ENCODE data around the gene TRMT6. TPM values are rescaled to one million over a fixed set of nuclear protein-coding genes. Genes with fewer than 3 reads are reported as not detected.
A peak's percentile ranks its signal among the peaks of the same experiment; 100 is the strongest.

The TRMT6 gene
- polyA plus RNA-seq, 1 of the 3 experiments (the other 2 are of a cell fraction) = 16.1 TPM

DNA sequence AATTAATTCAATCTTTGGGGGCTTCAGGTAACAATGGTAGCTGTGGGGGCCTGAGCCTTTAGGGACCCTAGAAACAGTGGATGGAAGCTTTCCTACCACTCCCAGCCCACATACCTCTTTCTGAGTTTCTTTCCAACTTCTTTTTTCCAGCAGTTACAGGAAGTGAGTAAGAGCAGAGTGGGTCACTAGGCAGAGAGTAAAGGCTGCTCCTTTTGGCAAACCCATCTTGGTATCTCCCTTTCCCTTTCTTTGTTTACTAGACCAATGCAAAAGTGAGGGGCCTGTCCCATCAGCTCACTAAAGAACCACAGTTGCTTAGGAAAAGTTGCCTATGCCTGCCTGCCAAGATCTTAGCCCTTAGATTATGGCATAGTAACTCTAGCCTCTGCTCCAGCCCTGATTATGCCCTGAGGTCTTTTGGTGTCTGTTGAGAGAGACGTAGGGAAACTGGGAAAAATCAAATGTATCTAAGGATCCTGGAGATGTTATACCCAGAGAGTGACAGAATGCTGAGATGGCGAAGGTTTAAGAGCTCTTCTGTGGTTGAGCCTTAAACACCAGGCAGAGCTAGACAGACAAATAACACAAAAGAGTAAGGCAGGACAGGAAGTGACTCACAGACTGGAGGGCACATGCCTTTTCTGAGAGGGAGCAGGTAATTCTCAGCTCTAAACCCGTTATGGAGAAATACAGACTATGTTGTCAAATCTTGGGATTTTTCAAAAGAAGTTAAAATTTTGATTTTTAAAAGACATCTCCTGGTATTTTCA is 31.3 kb downstream of the TRMT6 start:
- H3K4me3 ChIP-seq (ENCODE audit: low read depth in 2 of 2, low read length in 1 of 2) = peak overlapping the region in 1 of 2 experiments; percentile 36; a peak in 2 of 4 replicates
- peak overlapping the region; percentile 53 to 77 for H3K27ac ChIP-seq (ENCODE audit: low read depth in 2 of 2, low read length in 1 of 2)
- H3K9me3 ChIP-seq = no peaks in the 10 kb centered on the region
- peak overlapping the region; percentile 39 for H2AFZ ChIP-seq (ENCODE audit: low read depth)
- WGBS (ENCODE audit: low lambda C conversion rate) = 12% methylated on average over 3 of the region's 3 CpGs
- ChIA-PET CTCF (interaction anchor here (0.7 to 1.4 kb wide), 2 partner anchors 350 to 389 kb away, joined by 3 read pairs; no protein-coding TSS in a partner anchor), POLR2A (no interaction called here)
- H3K4me2 ChIP-seq = peak overlapping the region; percentile 79
- H3K9ac ChIP-seq = peak overlapping the region; percentile 56; the same call in 1 of the 2 replicates
- H3K27me3 ChIP-seq (ENCODE audit: insufficient read depth) = no peaks in the 10 kb centered on the region
- DNase-seq = no peak
- no peaks in the 10 kb centered on the region for H3K9me2 ChIP-seq
- H3K4me1 ChIP-seq (ENCODE audit: control insufficient read depth in 1 of 2, insufficient read depth in 2 of 2, low read depth in 1 of 2, low read length in 1 of 2) = peaks cover 0 to 14% of the 10 kb centered on the region in 2 experiments; a peak in 1 of 4 replicates
- TF ChIP-seq, protein P1, sequence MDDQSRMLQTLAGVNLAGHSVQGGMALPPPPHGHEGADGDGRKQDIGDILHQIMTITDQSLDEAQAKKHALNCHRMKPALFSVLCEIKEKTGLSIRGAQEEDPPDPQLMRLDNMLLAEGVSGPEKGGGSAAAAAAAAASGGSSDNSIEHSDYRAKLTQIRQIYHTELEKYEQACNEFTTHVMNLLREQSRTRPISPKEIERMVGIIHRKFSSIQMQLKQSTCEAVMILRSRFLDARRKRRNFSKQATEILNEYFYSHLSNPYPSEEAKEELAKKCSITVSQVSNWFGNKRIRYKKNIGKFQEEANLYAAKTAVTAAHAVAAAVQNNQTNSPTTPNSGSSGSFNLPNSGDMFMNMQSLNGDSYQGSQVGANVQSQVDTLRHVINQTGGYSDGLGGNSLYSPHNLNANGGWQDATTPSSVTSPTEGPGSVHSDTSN (IDR thresholded peaks at IDR 0.05) = peak; percentile 19; the same call in 1 of the 2 replicates
- no peak for TF ChIP-seq NFIC (IDR thresholded peaks at IDR 0.05; ENCODE audit: borderline replicate concordance)
- TF ChIP-seq TEAD4 (IDR thresholded peaks at IDR 0.05; ENCODE audit: borderline replicate concordance, insufficient read depth) = no peak
- TF ChIP-seq, protein P2, sequence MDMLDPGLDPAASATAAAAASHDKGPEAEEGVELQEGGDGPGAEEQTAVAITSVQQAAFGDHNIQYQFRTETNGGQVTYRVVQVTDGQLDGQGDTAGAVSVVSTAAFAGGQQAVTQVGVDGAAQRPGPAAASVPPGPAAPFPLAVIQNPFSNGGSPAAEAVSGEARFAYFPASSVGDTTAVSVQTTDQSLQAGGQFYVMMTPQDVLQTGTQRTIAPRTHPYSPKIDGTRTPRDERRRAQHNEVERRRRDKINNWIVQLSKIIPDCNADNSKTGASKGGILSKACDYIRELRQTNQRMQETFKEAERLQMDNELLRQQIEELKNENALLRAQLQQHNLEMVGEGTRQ (IDR thresholded peaks at IDR 0.05; ENCODE audit: borderline replicate concordance, low read depth, low read length) = no peak
- TF ChIP-seq GATA2 (CRISPR knock-in tag; IDR thresholded peaks at IDR 0.05) = no peak
- peak; percentile 46 for TF ChIP-seq JUND (IDR thresholded peaks at IDR 0.05)
- TF ChIP-seq, protein P3, sequence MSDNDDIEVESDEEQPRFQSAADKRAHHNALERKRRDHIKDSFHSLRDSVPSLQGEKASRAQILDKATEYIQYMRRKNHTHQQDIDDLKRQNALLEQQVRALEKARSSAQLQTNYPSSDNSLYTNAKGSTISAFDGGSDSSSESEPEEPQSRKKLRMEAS (IDR thresholded peaks at IDR 0.05; ENCODE audit: low read depth) = peak; percentile 43; the same call in 1 of the 2 replicates
- no peak for TF ChIP-seq POLR2AphosphoS5 (IDR thresholded peaks at IDR 0.05; ENCODE audit: low read depth, low read length)
- TF ChIP-seq TCF12 (IDR thresholded peaks at IDR 0.05) = peak; percentile 46; the same call in 1 of the 2 replicates
- TF ChIP-seq, protein P4, sequence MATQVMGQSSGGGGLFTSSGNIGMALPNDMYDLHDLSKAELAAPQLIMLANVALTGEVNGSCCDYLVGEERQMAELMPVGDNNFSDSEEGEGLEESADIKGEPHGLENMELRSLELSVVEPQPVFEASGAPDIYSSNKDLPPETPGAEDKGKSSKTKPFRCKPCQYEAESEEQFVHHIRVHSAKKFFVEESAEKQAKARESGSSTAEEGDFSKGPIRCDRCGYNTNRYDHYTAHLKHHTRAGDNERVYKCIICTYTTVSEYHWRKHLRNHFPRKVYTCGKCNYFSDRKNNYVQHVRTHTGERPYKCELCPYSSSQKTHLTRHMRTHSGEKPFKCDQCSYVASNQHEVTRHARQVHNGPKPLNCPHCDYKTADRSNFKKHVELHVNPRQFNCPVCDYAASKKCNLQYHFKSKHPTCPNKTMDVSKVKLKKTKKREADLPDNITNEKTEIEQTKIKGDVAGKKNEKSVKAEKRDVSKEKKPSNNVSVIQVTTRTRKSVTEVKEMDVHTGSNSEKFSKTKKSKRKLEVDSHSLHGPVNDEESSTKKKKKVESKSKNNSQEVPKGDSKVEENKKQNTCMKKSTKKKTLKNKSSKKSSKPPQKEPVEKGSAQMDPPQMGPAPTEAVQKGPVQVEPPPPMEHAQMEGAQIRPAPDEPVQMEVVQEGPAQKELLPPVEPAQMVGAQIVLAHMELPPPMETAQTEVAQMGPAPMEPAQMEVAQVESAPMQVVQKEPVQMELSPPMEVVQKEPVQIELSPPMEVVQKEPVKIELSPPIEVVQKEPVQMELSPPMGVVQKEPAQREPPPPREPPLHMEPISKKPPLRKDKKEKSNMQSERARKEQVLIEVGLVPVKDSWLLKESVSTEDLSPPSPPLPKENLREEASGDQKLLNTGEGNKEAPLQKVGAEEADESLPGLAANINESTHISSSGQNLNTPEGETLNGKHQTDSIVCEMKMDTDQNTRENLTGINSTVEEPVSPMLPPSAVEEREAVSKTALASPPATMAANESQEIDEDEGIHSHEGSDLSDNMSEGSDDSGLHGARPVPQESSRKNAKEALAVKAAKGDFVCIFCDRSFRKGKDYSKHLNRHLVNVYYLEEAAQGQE (IDR thresholded peaks at IDR 0.05; ENCODE audit: low read depth, low read length) = no peak
- peak; percentile 71 for TF ChIP-seq FOSL2 (IDR thresholded peaks at IDR 0.05; ENCODE audit: borderline replicate concordance, low read depth)
- H4K20me1 ChIP-seq (ENCODE audit: insufficient read depth) = no peaks in the 10 kb centered on the region
- H3K79me2 ChIP-seq (ENCODE audit: insufficient read depth) = no peaks in the 10 kb centered on the region
- H3F3A ChIP-seq (replicated peaks; ENCODE audit: insufficient read depth) = peaks cover 9% of the 10 kb centered on the region
- no peaks in the 10 kb centered on the region for H3K36me3 ChIP-seq (replicated peaks in 1 of 2; ENCODE audit: control insufficient read depth in 1 of 2, insufficient read depth in 2 of 2, low read length in 1 of 2)
